ENCODE results near the gene ZSCAN30. TPM values are rescaled to one million over a fixed set of nuclear protein-coding genes. Genes with fewer than 3 reads are reported as not detected.

The ZSCAN30 gene
- total and polyA plus RNA-seq, 2 of the 13 experiments (the other 11 are each of a cell fraction or from before 2014, with no cell fraction given): 7.4 to 7.7 TPM

GRCh38 chr18:35240664-35241447 lies 49.2 kb downstream of the ZSCAN30 start, which contains the start of gene ZNF397 (continued):
- no peak for TF ChIP-seq ZNF326 (CRISPR knock-in tag; IDR thresholded peaks at IDR 0.05; ENCODE audit: borderline replicate concordance)
- peak; percentile 83; the same call in 1 of the 2 replicates for TF ChIP-seq BRCA1 (CRISPR knock-in tag; IDR thresholded peaks at IDR 0.05)
- no peak for TF ChIP-seq MED8 (CRISPR knock-in tag; IDR thresholded peaks at IDR 0.05; ENCODE audit: insufficient replicate concordance)
- no peak for TF ChIP-seq SIN3B (IDR thresholded peaks at IDR 0.05; ENCODE audit: low read length)
- TF ChIP-seq GLI4 (CRISPR knock-in tag; IDR thresholded peaks at IDR 0.05; ENCODE audit: borderline replicate concordance): peak; percentile 25; the same call in 1 of the 2 replicates
- peak; percentile 62; the same call in 1 of the 2 replicates for TF ChIP-seq ZNF766 (CRISPR knock-in tag; IDR thresholded peaks at IDR 0.05; ENCODE audit: borderline replicate concordance)
- TF ChIP-seq CBX5 (CRISPR knock-in tag; IDR thresholded peaks at IDR 0.05; ENCODE audit: borderline replicate concordance): no peak; the same call in 1 of the 2 replicates
- TF ChIP-seq HOXA7 (CRISPR knock-in tag; IDR thresholded peaks at IDR 0.05): no peak
- TF ChIP-seq, protein P1, sequence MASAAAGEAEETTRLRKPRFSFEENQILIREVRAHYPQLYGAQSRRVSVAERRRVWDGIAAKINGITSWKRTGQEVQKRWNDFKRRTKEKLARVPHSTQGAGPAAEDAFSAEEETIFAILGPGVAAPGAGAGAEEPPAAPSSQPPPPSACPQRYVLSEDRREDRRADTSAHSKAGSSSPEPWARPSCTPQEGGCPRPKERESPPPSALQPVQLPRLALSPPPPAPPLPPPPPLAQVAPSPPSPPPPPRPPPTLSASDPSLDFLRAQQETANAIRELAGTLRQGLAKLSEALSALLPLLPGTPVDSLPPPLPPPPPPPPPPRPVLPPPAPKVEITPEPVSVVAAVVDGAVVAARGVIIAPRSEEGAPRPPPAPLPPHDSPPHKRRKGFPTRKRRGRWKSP (CRISPR knock-in tag; IDR thresholded peaks at IDR 0.05): no peak
- no peak; the same call in 1 of the 2 replicates for TF ChIP-seq ATF3 (CRISPR knock-in tag; IDR thresholded peaks at IDR 0.05)
- 0 out of 2 replicates have a peak, but pooled peaks have one; percentile 41 for TF ChIP-seq ZNF800 (CRISPR knock-in tag; IDR thresholded peaks at IDR 0.05)
- TF ChIP-seq ZNF281 (CRISPR knock-in tag; IDR thresholded peaks at IDR 0.05; ENCODE audit: borderline replicate concordance): peak; percentile 55; the same call in 1 of the 2 replicates
- TF ChIP-seq ZSCAN29 (CRISPR knock-in tag; conservative IDR thresholded peaks at IDR 0.05): no peak
- TF ChIP-seq ZNF503 (CRISPR knock-in tag; IDR thresholded peaks at IDR 0.05): 0 out of 2 replicates have a peak, but pooled peaks have one; percentile 52
- TF ChIP-seq SNRNP70 (IDR thresholded peaks at IDR 0.05; ENCODE audit: low read depth, low read length): no peak
- no peak for TF ChIP-seq ZNF784 (CRISPR knock-in tag; IDR thresholded peaks at IDR 0.05; ENCODE audit: borderline replicate concordance)
- TF ChIP-seq ZNF652 (CRISPR knock-in tag; IDR thresholded peaks at IDR 0.05; ENCODE audit: borderline replicate concordance, low read depth): peak; percentile 44; the same call in 1 of the 2 replicates
- peak; percentile 84; the same call in 1 of the 2 replicates for TF ChIP-seq ZNF232 (CRISPR knock-in tag; IDR thresholded peaks at IDR 0.05; ENCODE audit: borderline replicate concordance)
- 0 out of 2 replicates have a peak, but pooled peaks have one; percentile 63 for TF ChIP-seq ZNF446 (CRISPR knock-in tag; IDR thresholded peaks at IDR 0.05)

Data from HepG2 (cell line).